ENCODE results near the gene UBE2V1. TPM values are rescaled to one million over a fixed set of nuclear protein-coding genes. Genes with fewer than 3 reads are reported as not detected.

UBE2V1 gene
- total and polyA plus RNA-seq, 12 donors = 61.9 to 113 (median 88.6) TPM

GRCh38 chr20:50089787-50090177, 23.2 kb downstream of the UBE2V1 start:
- WGBS, 2 donors = 87 to 92% methylated on average over 2 of the region's 2 CpGs
- ATAC-seq (no peak), DNase-seq (no peak)
- H3K27me3 ChIP-seq = no peaks in the 10 kb centered on the region
- intact Hi-C loops (cut with DNase I) = loop anchor here in 1 of 10 donors (5.0 kb wide), 1 partner anchor 112 kb away; no protein-coding TSS in a partner anchor
- no peak for TF ChIP-seq CTCF (IDR thresholded peaks at IDR 0.05)
- no peak overlapping the region for H3K27ac ChIP-seq
- no peak overlapping the region for H3K4me3 ChIP-seq
- peaks cover 0 to 72% (median 5%) of the 10 kb centered on the region in 9 donors for H3K36me3 ChIP-seq
- peaks cover 5 to 49% (median 36%) of the 10 kb centered on the region in 9 donors for H3K4me1 ChIP-seq
- no peaks in the 10 kb centered on the region for H3K9me3 ChIP-seq

GRCh38 chr20:50089140-50089786, 23.7 kb downstream of the UBE2V1 start:
- Histone ChIP-seq H3K27ac (peak overlapping the region in 1 of 10 donors; percentile 2), H3K4me3 (no peak overlapping the region), H3K36me3 (peaks cover 0 to 67% (median 5%) of the 10 kb centered on the region in 9 donors), H3K27me3 (no peaks in the 10 kb centered on the region), H3K4me1 (peaks cover 5 to 54% (median 36%) of the 10 kb centered on the region in 9 donors), H3K9me3 (no peaks in the 10 kb centered on the region)
- intact Hi-C loops (cut with DNase I) = loop anchor here in 1 of 10 donors (5.0 kb wide), 1 partner anchor 112 kb away; no protein-coding TSS in a partner anchor
- no peak for TF ChIP-seq CTCF (IDR thresholded peaks at IDR 0.05)
- DNase-seq (no peak), ATAC-seq (no peak)
- WGBS, 2 donors = 73 to 79% methylated on average over 5 of the region's 5 CpGs

GRCh38 chr20:50088022-50088421, 24.9 kb downstream of the UBE2V1 start:
- Histone ChIP-seq H3K4me1 (peaks cover 5 to 59% (median 33%) of the 10 kb centered on the region in 9 donors), H3K36me3 (peaks cover 0 to 70% (median 5%) of the 10 kb centered on the region in 9 donors), H3K27me3 (no peaks in the 10 kb centered on the region), H3K4me3 (no peak overlapping the region), H3K9me3 (no peaks in the 10 kb centered on the region), H3K27ac (no peak overlapping the region)
- DNase-seq (no peak), ATAC-seq (no peak)
- intact Hi-C loops (cut with DNase I) = loop anchor here in 1 of 10 donors (5.0 kb wide), 1 partner anchor 111 kb away; no protein-coding TSS in a partner anchor
- no peak for TF ChIP-seq CTCF (IDR thresholded peaks at IDR 0.05)
- 75 to 77% methylated on average over 2 of the region's 2 CpGs for WGBS, 2 donors

- Histone ChIP-seq H3K27me3 (no peaks in the 10 kb centered on the region), H3K4me1 (peaks cover 5 to 64% (median 28%) of the 10 kb centered on the region in 9 donors), H3K36me3 (peaks cover 0 to 70% (median 10%) of the 10 kb centered on the region in 9 donors), H3K4me3 (peak overlapping the region in 6 of 10 donors; percentile 30 to 43 (median 36)), H3K9me3 (no peaks in the 10 kb centered on the region), H3K27ac (peak overlapping the region in 8 of 10 donors; percentile 41 to 81 (median 52))
- intact Hi-C loops (cut with DNase I) = loop anchor here in 1 of 10 donors (5.0 kb wide), 1 partner anchor 108 kb away; no protein-coding TSS in a partner anchor
- ATAC-seq (peak; percentile 55 to 88 (median 75)), DNase-seq (peak in 1 of 2 donors; percentile 46)
- 2 to 5% methylated on average over 10 of the region's 10 CpGs for WGBS, 2 donors
- TF ChIP-seq CTCF (IDR thresholded peaks at IDR 0.05) = peak; percentile 66 to 88 (median 86)
Observed at GRCh38 chr20:50085481-50086365, 27.2 kb downstream of the UBE2V1 start.

Measured in heart right ventricle (tissue), 16 donors.